ENCODE results near the gene ECE1.
"Not testable (repeated sequence)": the region's sequence is repeated elsewhere in the genome, so short reads cannot be mapped to it uniquely, and the experiment has no call there.

ECE1 gene

DNA sequence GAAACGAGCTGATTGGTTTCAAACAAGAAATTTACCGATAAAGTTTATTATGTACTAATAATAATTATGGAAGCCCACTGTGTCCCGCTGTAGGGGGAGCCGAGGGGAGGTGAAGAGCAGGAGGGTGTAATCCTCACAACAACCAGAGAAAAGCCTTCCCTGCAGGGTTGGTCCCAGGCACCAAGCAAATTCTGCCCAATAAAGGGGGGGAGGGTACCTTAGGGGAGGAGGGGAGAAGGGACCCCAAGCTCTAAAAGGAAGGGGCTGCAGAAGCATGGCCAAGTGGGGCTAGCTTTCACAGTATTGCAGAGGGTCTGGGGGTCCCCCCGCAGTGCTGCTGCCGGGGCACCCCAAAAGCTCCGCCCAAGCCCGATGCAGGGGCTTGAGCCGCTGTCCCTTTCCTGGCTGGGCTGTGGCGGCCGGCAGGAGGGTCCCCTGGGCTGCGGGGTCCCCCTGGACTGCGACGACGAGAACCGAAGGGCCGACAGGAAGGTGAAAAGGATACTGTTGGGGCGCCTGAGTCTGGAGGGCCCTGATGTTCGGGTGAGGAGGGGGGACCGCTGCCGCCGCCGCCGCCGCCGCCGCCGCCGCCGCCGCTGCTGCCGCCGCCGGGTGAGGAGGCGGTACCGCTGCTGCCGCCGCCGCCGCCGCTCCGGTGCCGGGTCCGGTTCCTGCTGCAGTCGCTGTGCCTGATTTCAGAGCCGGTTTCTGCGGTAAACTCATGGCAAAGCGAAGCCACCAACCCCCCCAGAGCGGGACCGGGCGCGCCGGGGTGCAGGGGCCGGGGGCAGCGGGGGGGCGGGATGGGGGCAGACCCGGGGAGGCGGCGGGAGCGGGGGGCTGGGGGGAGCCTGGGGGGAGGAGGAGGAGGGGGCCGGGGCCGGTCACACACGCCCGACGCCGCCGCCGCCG lies 114.3 kb downstream of the ECE1 start:
- Histone ChIP-seq H3K27me3 (ENCODE audit: control insufficient read depth, insufficient read depth, low read length) (no peaks in the 10 kb centered on the region), H3K4me2 (ENCODE audit: low read length) (peak overlapping the region; percentile 85), H3K36me3 (ENCODE audit: insufficient read depth, low read length) (peaks cover 2% of the 10 kb centered on the region), H3K9ac (ENCODE audit: low read depth, low read length) (peak overlapping the region; percentile 94), H3K4me3 (ENCODE audit: low read length) (peak overlapping the region; percentile 90), H3K4me1 (ENCODE audit: control insufficient read depth, insufficient read depth, low read length) (peaks cover 22% of the 10 kb centered on the region), H3K9me3 (replicated peaks; ENCODE audit: low read length) (no peaks in the 10 kb centered on the region)

DNA sequence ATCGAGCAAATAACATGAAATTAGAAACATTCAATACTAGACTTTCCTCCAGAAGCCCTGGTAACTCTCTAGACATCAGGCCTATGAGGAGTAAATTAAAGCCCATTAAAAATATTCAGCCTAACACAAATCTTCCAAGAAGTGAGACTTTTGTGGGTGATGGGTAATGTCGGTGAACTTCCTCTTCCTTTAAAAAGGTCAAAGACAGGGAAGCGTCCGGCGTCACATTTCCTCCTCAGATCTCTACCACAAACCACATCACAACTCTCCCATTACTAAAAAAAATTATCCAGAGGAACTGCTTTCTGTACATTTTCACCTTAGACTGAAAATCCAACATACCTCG lies 115.0 kb downstream of the ECE1 start:
- Histone ChIP-seq H3K9ac (ENCODE audit: low read depth, low read length) (peak overlapping the region; percentile 94), H3K4me1 (ENCODE audit: control insufficient read depth, insufficient read depth, low read length) (peaks cover 23% of the 10 kb centered on the region), H3K4me2 (ENCODE audit: low read length) (peak overlapping the region; percentile 85), H3K9me3 (replicated peaks; ENCODE audit: low read length) (no peaks in the 10 kb centered on the region), H3K27me3 (ENCODE audit: control insufficient read depth, insufficient read depth, low read length) (no peaks in the 10 kb centered on the region), H3K36me3 (ENCODE audit: insufficient read depth, low read length) (peaks cover 5% of the 10 kb centered on the region), H3K4me3 (ENCODE audit: low read length) (peak overlapping the region; percentile 90)

DNA sequence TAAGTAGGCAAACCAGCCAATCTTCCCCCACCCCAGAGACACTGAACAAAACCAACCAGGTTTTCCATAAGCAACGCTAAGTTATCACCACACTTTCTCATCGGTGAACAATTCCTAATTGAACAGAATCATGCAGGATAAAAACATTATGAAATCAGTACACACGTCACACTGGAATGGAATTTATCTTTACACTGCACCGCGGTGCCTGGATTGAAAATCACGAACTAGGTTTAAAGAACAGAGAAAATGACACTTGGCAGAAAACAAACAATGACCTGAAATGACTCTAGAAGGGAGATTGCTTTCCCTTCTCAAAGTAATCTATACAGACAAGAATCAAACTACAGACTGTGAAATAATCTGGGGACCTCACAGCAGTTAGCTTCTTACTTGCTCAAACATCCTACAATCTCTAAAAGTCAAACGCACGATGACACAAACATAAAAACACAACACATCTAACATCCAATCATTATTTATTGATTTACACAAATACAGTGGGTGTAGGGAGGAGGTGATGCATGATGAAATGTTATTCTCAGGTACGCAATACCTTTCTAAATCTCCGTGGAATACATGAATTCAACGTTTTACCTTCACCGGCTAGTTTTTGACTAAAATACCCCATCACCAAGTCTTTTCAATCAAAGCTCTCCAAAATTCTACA lies 115.5 kb downstream of the ECE1 start:
- no peaks in the 10 kb centered on the region for H3K9me3 ChIP-seq (replicated peaks; ENCODE audit: low read length)
- peak overlapping the region; percentile 90 for H3K4me3 ChIP-seq (ENCODE audit: low read length)
- peaks cover 23% of the 10 kb centered on the region for H3K4me1 ChIP-seq (ENCODE audit: control insufficient read depth, insufficient read depth, low read length)
- H3K4me2 ChIP-seq (ENCODE audit: low read length), result peak overlapping the region; percentile 85
- no peaks in the 10 kb centered on the region for H3K27me3 ChIP-seq (ENCODE audit: control insufficient read depth, insufficient read depth, low read length)
- peaks cover 8% of the 10 kb centered on the region for H3K36me3 ChIP-seq (ENCODE audit: insufficient read depth, low read length)
- peak overlapping the region; percentile 94 for H3K9ac ChIP-seq (ENCODE audit: low read depth, low read length)

DNA sequence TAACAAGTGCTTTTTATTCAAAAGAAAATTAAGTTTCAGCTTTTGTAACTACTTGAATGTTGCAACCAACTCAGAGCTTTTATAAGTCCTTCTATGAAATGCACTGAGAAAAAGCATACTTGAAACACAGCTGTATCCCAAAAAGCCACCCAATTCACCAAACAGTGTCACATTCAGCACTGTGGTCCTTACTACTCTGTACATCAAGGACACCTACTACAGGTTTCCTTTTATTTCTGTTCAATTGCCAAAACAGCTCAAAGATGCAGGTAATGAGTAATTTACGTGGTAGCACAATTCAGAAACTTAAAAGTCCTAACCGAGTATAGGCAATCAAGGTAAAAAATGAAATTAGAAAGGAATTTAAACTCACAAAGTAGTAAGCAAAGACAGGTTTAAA lies 116.0 kb downstream of the ECE1 start:
- no peaks in the 10 kb centered on the region for H3K27me3 ChIP-seq (ENCODE audit: control insufficient read depth, insufficient read depth, low read length)
- no peaks in the 10 kb centered on the region for H3K9me3 ChIP-seq (replicated peaks; ENCODE audit: low read length)
- H3K4me3 ChIP-seq (ENCODE audit: low read length), result peak overlapping the region; percentile 90
- peaks cover 23% of the 10 kb centered on the region for H3K4me1 ChIP-seq (ENCODE audit: control insufficient read depth, insufficient read depth, low read length)
- H3K9ac ChIP-seq (ENCODE audit: low read depth, low read length), result peak overlapping the region; percentile 94
- H3K36me3 ChIP-seq (ENCODE audit: insufficient read depth, low read length), result peaks cover 13% of the 10 kb centered on the region
- H3K4me2 ChIP-seq (ENCODE audit: low read length), result peak overlapping the region; percentile 85

DNA sequence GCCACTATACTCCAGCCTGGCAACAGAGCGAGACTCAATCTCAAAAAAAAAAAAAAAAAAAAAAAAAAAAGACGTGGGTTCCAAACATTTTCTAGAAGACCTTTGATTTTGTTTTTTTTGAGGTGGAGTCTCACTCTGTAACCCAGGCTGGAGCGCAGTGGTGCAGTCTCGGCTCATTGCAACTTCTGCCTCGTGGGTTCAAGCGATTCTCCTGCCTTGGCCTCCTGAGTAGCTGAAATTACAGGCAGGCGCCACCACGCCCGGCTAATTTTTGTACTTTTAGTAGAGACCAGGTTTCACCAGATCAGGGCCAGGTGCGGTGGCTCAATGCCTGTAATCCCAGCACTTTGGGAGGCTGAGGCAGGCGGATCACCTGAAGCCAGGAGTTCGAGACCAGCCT lies 117.2 kb downstream of the ECE1 start:
- not testable (repeated sequence) for H3K9ac ChIP-seq (ENCODE audit: low read depth, low read length); H3K4me3 ChIP-seq (ENCODE audit: low read length); H3K9me3 ChIP-seq (replicated peaks; ENCODE audit: low read length); H3K27me3 ChIP-seq (ENCODE audit: control insufficient read depth, insufficient read depth, low read length); H3K4me2 ChIP-seq (ENCODE audit: low read length)
- peaks cover 23% of the 10 kb centered on the region for H3K4me1 ChIP-seq (ENCODE audit: control insufficient read depth, insufficient read depth, low read length)
- peaks cover 20% of the 10 kb centered on the region for H3K36me3 ChIP-seq (ENCODE audit: insufficient read depth, low read length)

DNA sequence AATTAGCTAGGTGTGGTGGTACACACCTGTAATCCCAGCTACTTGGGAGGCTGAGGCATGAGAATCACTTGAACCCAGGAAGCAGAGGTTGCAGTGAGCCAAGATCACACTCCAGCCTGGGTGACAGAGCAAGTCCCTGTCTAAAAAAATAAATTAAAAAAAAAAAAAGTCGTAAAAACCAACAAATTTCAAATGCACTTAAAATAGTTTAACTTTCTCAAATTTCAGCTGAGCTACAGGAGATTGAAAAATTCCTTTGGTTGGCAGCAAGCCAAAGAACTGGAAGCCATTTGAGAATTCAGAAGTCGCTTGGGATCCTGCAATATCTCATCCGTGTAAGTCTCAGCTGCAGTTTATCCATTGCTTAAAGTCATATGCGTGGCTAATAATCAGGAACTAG lies 119.4 kb downstream of the ECE1 start:
- Histone ChIP-seq H3K36me3 (ENCODE audit: insufficient read depth, low read length) (peaks cover 40% of the 10 kb centered on the region), H3K4me1 (ENCODE audit: control insufficient read depth, insufficient read depth, low read length) (peaks cover 17% of the 10 kb centered on the region)
- not testable (repeated sequence) for H3K9me3 ChIP-seq (replicated peaks; ENCODE audit: low read length); H3K9ac ChIP-seq (ENCODE audit: low read depth, low read length); H3K4me2 ChIP-seq (ENCODE audit: low read length); H3K4me3 ChIP-seq (ENCODE audit: low read length); H3K27me3 ChIP-seq (ENCODE audit: control insufficient read depth, insufficient read depth, low read length)

DNA sequence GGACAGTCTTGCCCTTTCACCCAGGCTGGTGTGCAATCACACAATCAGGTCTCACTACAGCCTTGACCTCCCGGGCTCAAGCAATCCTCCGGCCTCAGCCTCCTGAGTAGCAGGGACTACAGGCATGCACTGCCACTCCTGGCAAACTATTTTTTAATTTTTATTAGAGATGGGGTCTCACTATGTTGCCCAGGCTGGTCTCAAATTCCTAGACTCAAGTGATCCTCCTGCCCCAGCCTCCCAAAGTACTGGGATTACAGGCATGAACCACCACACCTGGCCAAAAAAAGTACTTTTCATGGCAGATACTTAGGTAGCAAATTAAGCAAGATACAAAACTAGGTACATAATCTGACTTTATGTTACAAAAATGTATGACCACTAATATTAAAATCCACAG lies 121.8 kb downstream of the ECE1 start:
- Histone ChIP-seq H3K4me1 (ENCODE audit: control insufficient read depth, insufficient read depth, low read length) (peaks cover 12% of the 10 kb centered on the region), H3K36me3 (ENCODE audit: insufficient read depth, low read length) (peaks cover 51% of the 10 kb centered on the region), H3K4me3 (ENCODE audit: low read length) (no peak overlapping the region), H3K4me2 (ENCODE audit: low read length) (no peak overlapping the region), H3K27me3 (ENCODE audit: control insufficient read depth, insufficient read depth, low read length) (no peaks in the 10 kb centered on the region), H3K9ac (ENCODE audit: low read depth, low read length) (no peak overlapping the region), H3K9me3 (replicated peaks; ENCODE audit: low read length) (no peaks in the 10 kb centered on the region)
